IMR-90 (cell line): ENCODE measurements around the gene XRCC4. TPM values are rescaled to one million over a fixed set of nuclear protein-coding genes. Genes with fewer than 3 reads are reported as not detected.

Source experiments
- ATAC-seq: fragments of 200-7000 bp; cut with Tn5 transposase; 2 replicates; pipeline ENCODE4 v1.9.1; 2020; ENCODE audit warnings: low read depth, mild to moderate bottlenecking, moderate library complexity
- BruUV-seq: library from RNA; stranded (reverse); fragments of 400-500 nt; replicated peaks from 2 replicates; lab custom pipeline; 2021; lab: Mats Ljungman, UMichigan
- CTCF ChIA-PET: fragments of 300-600 bp; formaldehyde crosslinking; extraction: SDS; loops from one replicate; lab custom pipeline; 2021; ENCODE audit warnings: antibody characterized with exemption; lab: Yijun Ruan, JAX
- POLR2A ChIA-PET: fragments of 300-600 bp; sonication (Branson Sonifier 250); formaldehyde crosslinking; loops from one replicate; lab custom pipeline; 2022; ENCODE audit warnings: antibody characterized with exemption; ENCODE audit not compliant: unreplicated experiment; lab: Charles Lee
- DNase-seq: peaks from one replicate; pipeline ENCODE4 v3.0.0; 2013
- H2AFZ ChIP-seq: replicated peaks from 2 replicates; pipeline ENCODE3; 2013; ENCODE audit warnings: low read length, mild to moderate bottlenecking; ENCODE audit not compliant: poor library complexity
- H2AK5ac ChIP-seq: 2 replicates; pipeline ENCODE4 v1.6.1; 2013; ENCODE audit warnings: low read depth, low read length, inconsistent platforms
- H2AK9ac ChIP-seq: replicated peaks from 2 replicates; pipeline ENCODE3; 2013; ENCODE audit warnings: mild to moderate bottlenecking, low read depth, low read length, moderate library complexity; ENCODE audit not compliant: poor library complexity
- H2BK120ac ChIP-seq: 2 replicates; pipeline ENCODE4 v1.6.1; 2013; ENCODE audit warnings: low read depth, low read length, inconsistent platforms
- H2BK15ac ChIP-seq: 3 replicates; pipeline ENCODE4 v1.6.1; 2013; ENCODE audit warnings: low read depth, low read length, inconsistent platforms
- H2BK20ac ChIP-seq: 2 replicates; pipeline ENCODE4 v1.6.1; 2013; ENCODE audit warnings: low read depth, mild to moderate bottlenecking, inconsistent platforms, low read length, moderate library complexity
- H2BK5ac ChIP-seq: 2 replicates; pipeline ENCODE4 v1.6.1; 2013; ENCODE audit warnings: mild to moderate bottlenecking, low read depth, low read length, inconsistent platforms; ENCODE audit not compliant: poor library complexity, severe bottlenecking
- H3K14ac ChIP-seq: replicated peaks from 2 replicates; pipeline ENCODE4 v1.6.1; 2013; ENCODE audit warnings: low read depth, low read length, inconsistent platforms
- H3K18ac ChIP-seq: 2 replicates; pipeline ENCODE4 v1.6.1; 2013; ENCODE audit warnings: low read depth, low read length, control low read depth
- H3K23ac ChIP-seq: 2 replicates; pipeline ENCODE4 v1.6.1; 2013; ENCODE audit warnings: low read depth, low read length, inconsistent platforms
- H3K27ac ChIP-seq: 2 replicates; pipeline ENCODE4 v1.5.1; 2013; ENCODE audit warnings: mild to moderate bottlenecking, control low read depth, low read length; ENCODE audit not compliant: insufficient read depth
- H3K27me3 ChIP-seq: 2 replicates; pipeline ENCODE4 v1.6.1; 2013; ENCODE audit warnings: low read length; ENCODE audit not compliant: control insufficient read depth, insufficient read depth
- H3K36me3 ChIP-seq: 2 replicates; pipeline ENCODE4 v1.6.1; 2013; ENCODE audit warnings: low read length, mixed read lengths; ENCODE audit not compliant: control insufficient read depth, insufficient read depth
- H3K4ac ChIP-seq: 2 replicates; pipeline ENCODE4 v1.6.1; 2013; ENCODE audit warnings: low read depth, low read length, inconsistent platforms
- H3K4me1 ChIP-seq: 2 replicates; pipeline ENCODE4 v1.6.1; 2013; ENCODE audit warnings: low read length, mixed read lengths; ENCODE audit not compliant: control insufficient read depth, insufficient read depth
- H3K4me2 ChIP-seq: 2 replicates; pipeline ENCODE4 v1.6.1; 2013; ENCODE audit warnings: low read depth, mild to moderate bottlenecking, control low read depth, low read length, moderate library complexity
- H3K4me3 ChIP-seq: 2 replicates; pipeline ENCODE4 v1.5.1; 2013; ENCODE audit warnings: low read depth, mild to moderate bottlenecking, control low read depth, low read length, moderate library complexity; ENCODE audit not compliant: insufficient read depth
- H3K56ac ChIP-seq: 2 replicates; pipeline ENCODE4 v1.6.1; 2013; ENCODE audit warnings: low read length, inconsistent platforms; ENCODE audit not compliant: insufficient read depth; ENCODE audit errors: extremely low read depth
- H3K79me1 ChIP-seq, 2 experiments: 2 replicates each; pipeline ENCODE4 v1.6.1; 2013; ENCODE audit warnings: low read length in 2 of 2, inconsistent platforms in 1 of 2, low read depth in 1 of 2
- H3K9ac ChIP-seq: 2 replicates; pipeline ENCODE4 v1.6.1; 2013; ENCODE audit warnings: low read depth, low read length, control low read depth
- H3K9me1 ChIP-seq: 2 replicates; pipeline ENCODE4 v1.6.1; 2013; ENCODE audit warnings: low read length, inconsistent platforms; ENCODE audit not compliant: insufficient read depth
- H3K9me3 ChIP-seq: 2 replicates; pipeline ENCODE4 v1.6.1; 2013; ENCODE audit warnings: low read length; ENCODE audit not compliant: control insufficient read depth, insufficient read depth
- H4K20me1 ChIP-seq: 2 replicates; pipeline ENCODE4 v1.6.1; 2013; ENCODE audit warnings: low read length, inconsistent platforms; ENCODE audit not compliant: insufficient read depth
- H4K5ac ChIP-seq: 2 replicates; pipeline ENCODE4 v1.6.1; 2013; ENCODE audit warnings: mild to moderate bottlenecking, low read depth, low read length, control low read depth
- H4K8ac ChIP-seq, 2 experiments: 2 replicates each; pipeline ENCODE4 v1.6.1; 2013; ENCODE audit warnings: low read depth in 2 of 2, low read length in 2 of 2, control low read depth in 1 of 2, inconsistent platforms in 1 of 2
- H4K91ac ChIP-seq: 2 replicates; pipeline ENCODE4 v1.6.1; 2013; ENCODE audit warnings: low read depth, low read length, inconsistent platforms; ENCODE audit not compliant: insufficient read depth
- RAD21 ChIP-seq: IDR thresholded peaks from 2 replicates; pipeline ENCODE4 v1.6.1; 2012; ENCODE audit warnings: low read length, improper control_type of control experiment
- RCOR1 ChIP-seq: IDR thresholded peaks from 2 replicates; pipeline ENCODE4 v1.6.1; 2012; ENCODE audit warnings: mild to moderate bottlenecking, low read length, improper control_type of control experiment; ENCODE audit not compliant: insufficient replicate concordance
- WGBS, 2 experiments: methylation state at CpG; one replicate each; pipeline versions ENCODE4 v1.1.5 to v1.1.7; 2013; ENCODE audit warnings: missing lambda C conversion rate in 2 of 2; ENCODE audit not compliant: insufficient read length in 1 of 2; ENCODE audit errors: extremely low coverage in 2 of 2; 5-methylcytosine and 5-hydroxymethylcytosine counted together
- dilution Hi-C: fragments of 300-500 bp; cut with HindIII; formaldehyde crosslinking; loops from one replicate; pipeline ENCODE4 v1.14.3; 2018; ENCODE audit warnings: low sequenced_read_pairs; ENCODE audit not compliant: unreplicated experiment
- in situ Hi-C: fragments of 300-500 bp; cut with MboI; formaldehyde crosslinking; loops from 3 replicates; pipeline ENCODE4 v1.14.3; 2019; ENCODE audit warnings: low sequenced_read_pairs, inconsistent platforms, mixed read lengths
- intact Hi-C: fragments of 100-400 bp; cut with micrococcal nuclease; formaldehyde crosslinking; loops from 2 replicates; pipeline ENCODE4 v1.10.0; 2022
- polyA plus RNA-seq, 3 experiments: library from polyadenylated mRNA; depleted of rRNA; stranded (reverse); fragments of >200 nt; gene quantifications; 2 replicates each; pipeline ENCODE4 v1.2.3, GENCODE V29; 2012; ENCODE audit warnings: low replicate concordance in 1 of 3
- total RNA-seq: library from RNA; depleted of rRNA; stranded (reverse); fragments of >200 nt; gene quantifications from 2 replicates; pipeline ENCODE4 v1.2.3, GENCODE V29; 2012
- TF ChIP-seq, protein P1 (sequence below): conservative IDR thresholded peaks from 2 replicates; pipeline ENCODE4 v1.5.1; 2012; ENCODE audit warnings: mild to moderate bottlenecking, low read depth, low read length, improper control_type of control experiment

Gene XRCC4
- total and polyA plus RNA-seq, 2 of the 4 experiments (the other 2 are of a cell fraction): 3.5 to 4.7 TPM

DNA sequence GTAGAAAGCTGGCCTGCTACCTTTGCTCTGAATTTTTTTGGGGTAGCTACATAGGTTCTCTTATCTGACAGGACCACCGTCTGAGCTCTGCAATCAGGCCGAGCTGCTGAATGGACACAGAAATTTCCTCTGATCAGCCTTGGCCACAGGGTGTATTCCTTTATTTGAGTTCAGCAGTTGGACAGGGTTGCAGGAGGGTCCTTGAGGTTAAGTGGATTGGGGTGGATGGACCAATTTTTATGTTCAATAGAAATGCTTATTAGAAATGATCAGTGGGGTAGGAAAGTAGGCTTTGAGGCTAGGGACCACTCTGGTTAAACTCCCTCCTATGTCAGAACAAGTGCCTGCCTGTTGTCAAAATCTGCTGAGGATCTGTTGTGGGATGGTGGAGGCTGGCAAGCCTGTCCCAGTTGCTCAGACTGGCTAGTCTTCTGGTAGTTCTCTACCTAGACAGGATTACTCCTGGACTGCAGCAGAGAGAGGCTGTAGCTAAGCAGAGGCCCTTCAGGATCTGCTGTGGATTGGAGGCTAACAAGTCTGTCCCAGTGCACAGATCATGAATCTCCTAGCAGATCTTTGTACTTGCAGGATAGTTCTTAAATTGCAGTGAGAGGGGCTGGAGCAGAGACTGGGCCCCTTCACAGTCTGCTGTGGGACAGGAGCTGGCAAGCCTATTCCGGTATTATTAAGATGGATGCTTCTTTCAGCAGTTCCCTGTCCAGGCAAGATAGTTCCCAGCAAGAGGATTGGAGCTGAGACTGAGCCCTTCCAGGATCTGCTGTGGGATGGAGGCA, 18.0 kb downstream of the XRCC4 start:
- Histone ChIP-seq H3K27ac (no peak overlapping the region), H3K9me3 (no peaks in the 10 kb centered on the region), H3K9me1 (no peaks in the 10 kb centered on the region), H2AFZ (peak overlapping the region; percentile 76), H4K20me1 (no peaks in the 10 kb centered on the region), H3K18ac (no peak overlapping the region), H3K36me3 (no peaks in the 10 kb centered on the region), H3K4me2 (peak overlapping the region; percentile 11; the same call in 1 of the 2 replicates), H3K56ac (no peak overlapping the region), H3K4ac (peak overlapping the region; percentile 73), H2AK9ac (peak overlapping the region; percentile 79), H2AK5ac (no peak overlapping the region; the same call in 1 of the 2 replicates), H3K27me3 (no peaks in the 10 kb centered on the region), H4K5ac (no peak overlapping the region), H2BK5ac (peak overlapping the region; percentile 2), H2BK20ac (peak overlapping the region; percentile 76), H2BK120ac (peak overlapping the region; percentile 81), H3K23ac (peak overlapping the region; percentile 8; the same call in 1 of the 2 replicates), H3K14ac (0 out of 2 replicates have a peak overlapping the region, but pooled peaks have one; percentile 60), H2BK15ac (peak overlapping the region; percentile 26; the same call in 2 of the 3 replicates), H3K4me1 (peaks cover 9% of the 10 kb centered on the region), H4K8ac (peak overlapping the region in 1 of 2 experiments; percentile 13; a peak in 1 of 4 replicates), H4K91ac (peak overlapping the region; percentile 9), H3K4me3 (no peak overlapping the region), H3K79me1 (peaks cover 6 to 23% of the 10 kb centered on the region in 2 experiments; a peak in 2 of 4 replicates), H3K9ac (no peak overlapping the region)
- dilution Hi-C loops (no loop called here), in situ Hi-C loops (loop anchor here (25.0 kb wide), 1 partner anchor 467 kb away; no protein-coding TSS in a partner anchor), intact Hi-C loops (no loop called here)
- no peak for DNase-seq
- WGBS, 2 experiments: no CpG with 5 or more reads among the region's 3 CpGs
- POLR2A ChIA-PET: no interaction called here
- TF ChIP-seq, protein P1, sequence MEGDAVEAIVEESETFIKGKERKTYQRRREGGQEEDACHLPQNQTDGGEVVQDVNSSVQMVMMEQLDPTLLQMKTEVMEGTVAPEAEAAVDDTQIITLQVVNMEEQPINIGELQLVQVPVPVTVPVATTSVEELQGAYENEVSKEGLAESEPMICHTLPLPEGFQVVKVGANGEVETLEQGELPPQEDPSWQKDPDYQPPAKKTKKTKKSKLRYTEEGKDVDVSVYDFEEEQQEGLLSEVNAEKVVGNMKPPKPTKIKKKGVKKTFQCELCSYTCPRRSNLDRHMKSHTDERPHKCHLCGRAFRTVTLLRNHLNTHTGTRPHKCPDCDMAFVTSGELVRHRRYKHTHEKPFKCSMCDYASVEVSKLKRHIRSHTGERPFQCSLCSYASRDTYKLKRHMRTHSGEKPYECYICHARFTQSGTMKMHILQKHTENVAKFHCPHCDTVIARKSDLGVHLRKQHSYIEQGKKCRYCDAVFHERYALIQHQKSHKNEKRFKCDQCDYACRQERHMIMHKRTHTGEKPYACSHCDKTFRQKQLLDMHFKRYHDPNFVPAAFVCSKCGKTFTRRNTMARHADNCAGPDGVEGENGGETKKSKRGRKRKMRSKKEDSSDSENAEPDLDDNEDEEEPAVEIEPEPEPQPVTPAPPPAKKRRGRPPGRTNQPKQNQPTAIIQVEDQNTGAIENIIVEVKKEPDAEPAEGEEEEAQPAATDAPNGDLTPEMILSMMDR: no peak
- TF ChIP-seq RCOR1 (no peak), RAD21 (no peak)
- BruUV-seq: no TSS peak
- CTCF ChIA-PET: interaction anchor here (0.6 kb wide), 1 partner anchor 58 kb away, joined by 3 read pairs; no protein-coding TSS in a partner anchor
- ATAC-seq: no peak; the same call in 1 of the 2 replicates
